Endothelial cell of umbilical vein (primary cell): ENCODE results near the gene SLC4A1AP.
"Not testable (repeated sequence)": the region's sequence is repeated elsewhere in the genome, so short reads cannot be mapped to it uniquely, and the experiment has no call there.

ENCODE experiments used
- CTCF ChIP-seq, 2 donors: IDR thresholded peaks; 1 replicate in 1 of 2; 2 replicates in 1 of 2; pipeline ENCODE4 v1.5.1; 2011; ENCODE audit warnings: low read length in 2 of 2, mild to moderate bottlenecking in 2 of 2, moderate library complexity in 2 of 2, control low read depth in 1 of 2, inconsistent platforms in 1 of 2, low read depth in 1 of 2; ENCODE audit not compliant: insufficient read depth in 1 of 2; ENCODE audit errors: extremely low read depth in 1 of 2
- EZH2 ChIP-seq: IDR thresholded peaks from 2 replicates; pipeline ENCODE4 v1.6.1; 2012; ENCODE audit warnings: borderline replicate concordance, low read depth, mild to moderate bottlenecking, moderate library complexity, low read length, inconsistent platforms; ENCODE audit not compliant: severe bottlenecking
- FOS ChIP-seq: IDR thresholded peaks from 2 replicates; pipeline ENCODE4 v1.6.1; 2011; ENCODE audit warnings: mild to moderate bottlenecking, low read length, moderate library complexity, borderline replicate concordance; ENCODE audit not compliant: insufficient read depth
- POLR2A ChIP-seq: IDR thresholded peaks from 2 replicates; pipeline ENCODE4 v1.6.1; 2012; ENCODE audit warnings: low read depth, mild to moderate bottlenecking, control low read depth, low read length
- POLR2AphosphoS5 ChIP-seq: IDR thresholded peaks from 2 replicates; pipeline ENCODE4 v1.6.1; 2012; ENCODE audit warnings: low read depth, mild to moderate bottlenecking, control low read depth, low read length, moderate library complexity; ENCODE audit not compliant: insufficient read depth

- not testable (repeated sequence) for TF ChIP-seq CTCF (IDR thresholded peaks at IDR 0.05; ENCODE audit: extremely low read depth in 1 of 2, insufficient read depth in 1 of 2, low read depth in 1 of 2, low read length in 2 of 2); POLR2AphosphoS5; POLR2A; EZH2
- TF ChIP-seq FOS, result peak; percentile 77
Measured at GRCh38 chr2:27682334-27682771, 18.7 kb downstream of the SLC4A1AP start.
